Activated naive CD8-positive, alpha-beta T cell treated with anti-CD3 and anti-CD28 coated beads, Interleukin-2, amount 10 ng/mL, durations not matched to agents 7 days and 5 days (primary cell): ENCODE measurements around the gene MPPED1. TPM values are rescaled to one million over a fixed set of nuclear protein-coding genes. Genes with fewer than 3 reads are reported as not detected.

ENCODE experiments used
- ATAC-seq: fragments of 150-1000 bp; cut with Tn5 transposase; one replicate; pipeline ENCODE4 v1.10.0; 2021; ENCODE audit warnings: low read depth, moderate library complexity
- POLR2A ChIA-PET: fragments of 350-600 bp; sonication (Branson Sonifier 250); formaldehyde crosslinking; loops from one replicate; lab custom pipeline; 2021; ENCODE audit warnings: antibody characterized with exemption; lab: Charles Lee
- DNase-seq: peaks from one replicate; pipeline ENCODE4 v3.0.0; 2021
- H3K27ac Mint-ChIP-seq: one replicate; pipeline ENCODE4 v1.8.0; 2022; ENCODE audit warnings: mild to moderate bottlenecking, mixed read lengths
- H3K27me3 Mint-ChIP-seq: one replicate; pipeline ENCODE4 v1.8.0; 2022; ENCODE audit warnings: mild to moderate bottlenecking, moderate library complexity, mixed read lengths
- H3K36me3 Mint-ChIP-seq: one replicate; pipeline ENCODE4 v1.8.0; 2021; ENCODE audit warnings: mild to moderate bottlenecking, mixed read lengths
- H3K4me1 Mint-ChIP-seq: one replicate; pipeline ENCODE4 v1.8.0; 2021; ENCODE audit warnings: mixed read lengths
- H3K4me3 Mint-ChIP-seq: one replicate; pipeline ENCODE4 v1.8.0; 2022; ENCODE audit warnings: mild to moderate bottlenecking, moderate library complexity, mixed read lengths
- H3K9me3 Mint-ChIP-seq: one replicate; pipeline ENCODE4 v1.8.0; 2021; ENCODE audit warnings: mixed read lengths
- total RNA-seq, 2 experiments: library from RNA; stranded (reverse); gene quantifications; one replicate each; pipeline ENCODE4 v1.2.3, GENCODE V29; 2021

The MPPED1 gene
- total RNA-seq, 2 experiments from 2014 or later = not detected

DNA sequence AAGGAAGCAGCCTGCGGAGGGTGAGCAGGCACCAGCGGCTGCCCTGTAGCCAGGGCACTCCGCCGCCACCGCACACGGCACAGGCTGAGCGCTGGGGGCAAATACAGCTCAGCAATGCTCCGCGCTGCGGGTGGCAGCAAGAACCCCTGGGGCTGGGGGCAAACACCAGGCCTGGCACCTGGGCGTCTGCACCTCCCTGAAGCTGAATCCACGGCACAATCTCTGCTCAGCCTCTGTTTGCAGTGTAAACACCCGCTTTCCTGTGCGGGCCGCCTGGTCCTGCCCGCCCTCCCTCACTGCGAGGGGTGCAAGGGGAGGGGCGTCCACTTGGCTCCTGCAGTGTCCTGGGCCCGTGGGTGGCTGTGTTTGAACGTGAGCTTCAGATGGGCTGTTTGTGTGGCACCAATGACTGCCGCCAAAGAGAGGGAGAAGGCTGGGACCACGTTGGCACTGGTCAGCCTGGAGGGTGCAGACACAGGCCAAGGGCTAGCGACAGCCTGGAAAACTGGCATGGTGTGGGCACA lies 14.8 kb upstream of the MPPED1 start:
- Mint-ChIP-seq H3K27ac (no peak overlapping the region), H3K4me3 (no peak overlapping the region), H3K9me3 (no peaks in the 10 kb centered on the region), H3K4me1 (no peaks in the 10 kb centered on the region), H3K36me3 (no peaks in the 10 kb centered on the region), H3K27me3 (peaks cover under 1% of the 10 kb centered on the region)
- POLR2A ChIA-PET = no interaction called here
- no peak for DNase-seq
- no peak for ATAC-seq

GRCh38 chr22:43397766-43398165 lies 14.0 kb upstream of the MPPED1 start:
- H3K4me1 Mint-ChIP-seq = no peaks in the 10 kb centered on the region
- no peak overlapping the region for H3K27ac Mint-ChIP-seq
- POLR2A ChIA-PET = no interaction called here

GRCh38 chr22:43398246-43398645 lies 13.6 kb upstream of the MPPED1 start:
- no peaks in the 10 kb centered on the region for H3K36me3 Mint-ChIP-seq
- H3K27ac Mint-ChIP-seq = no peak overlapping the region
- no peak for DNase-seq
- no peaks in the 10 kb centered on the region for H3K9me3 Mint-ChIP-seq
- ATAC-seq = no peak
- H3K27me3 Mint-ChIP-seq = peaks cover 1% of the 10 kb centered on the region
- POLR2A ChIA-PET = no interaction called here
- no peaks in the 10 kb centered on the region for H3K4me1 Mint-ChIP-seq
- no peak overlapping the region for H3K4me3 Mint-ChIP-seq

More at GRCh38 chr22:43397766-43398165, 14.0 kb upstream of the MPPED1 start:
- Mint-ChIP-seq H3K36me3 (no peaks in the 10 kb centered on the region), H3K27me3 (peaks cover 1% of the 10 kb centered on the region), H3K9me3 (no peaks in the 10 kb centered on the region), H3K4me3 (no peak overlapping the region)
- no peak for DNase-seq
- ATAC-seq = no peak

GRCh38 chr22:43398910-43399309 lies 12.9 kb upstream of the MPPED1 start:
- Mint-ChIP-seq H3K36me3 (no peaks in the 10 kb centered on the region), H3K27ac (no peak overlapping the region), H3K9me3 (no peaks in the 10 kb centered on the region), H3K4me3 (no peak overlapping the region), H3K27me3 (peaks cover 1% of the 10 kb centered on the region), H3K4me1 (no peaks in the 10 kb centered on the region)
- no peak for DNase-seq
- no peak for ATAC-seq
- POLR2A ChIA-PET = no interaction called here

DNA sequence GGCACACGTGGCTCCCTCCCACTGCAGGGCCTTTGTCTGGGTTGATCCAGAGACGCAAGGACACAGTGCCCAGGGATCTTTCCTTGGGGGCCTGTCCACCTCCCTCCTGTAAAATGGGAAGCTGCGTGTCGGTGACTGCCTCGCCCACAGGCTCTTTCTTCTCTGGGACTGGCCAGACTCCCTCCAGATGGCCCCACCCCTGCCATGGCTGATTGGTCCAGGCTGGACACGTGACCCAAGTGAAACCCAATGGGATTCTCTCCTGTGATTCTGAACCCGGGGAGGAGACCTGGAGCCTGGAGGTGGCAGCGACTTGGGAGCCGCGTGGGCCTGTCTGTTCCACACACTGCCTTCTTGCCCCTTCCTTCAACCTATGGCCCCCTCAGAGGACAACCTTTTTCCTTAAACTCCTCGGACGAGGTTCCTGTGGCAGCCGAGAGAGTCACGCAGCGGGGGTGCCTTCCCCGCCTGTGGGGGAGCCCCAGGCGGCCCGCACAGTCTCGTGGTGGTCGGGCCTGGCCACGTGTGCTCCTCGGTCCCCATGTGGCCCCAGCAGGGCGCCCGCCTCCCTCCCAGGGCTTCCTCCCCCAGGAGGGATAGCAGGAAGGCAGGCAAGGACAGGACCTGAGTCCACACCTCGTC lies 12.4 kb upstream of the MPPED1 start:
- Mint-ChIP-seq H3K27ac (no peak overlapping the region), H3K9me3 (no peaks in the 10 kb centered on the region), H3K4me3 (no peak overlapping the region), H3K27me3 (peaks cover 1% of the 10 kb centered on the region), H3K4me1 (no peaks in the 10 kb centered on the region), H3K36me3 (no peaks in the 10 kb centered on the region)
- POLR2A ChIA-PET = no interaction called here
- DNase-seq (no peak), ATAC-seq (no peak)

- no peak overlapping the region for H3K4me3 Mint-ChIP-seq
- peaks cover 1% of the 10 kb centered on the region for H3K27me3 Mint-ChIP-seq
- no peak for DNase-seq
- no peaks in the 10 kb centered on the region for H3K4me1 Mint-ChIP-seq
- no peak for ATAC-seq
- no peaks in the 10 kb centered on the region for H3K36me3 Mint-ChIP-seq
- POLR2A ChIA-PET = no interaction called here
- no peak overlapping the region for H3K27ac Mint-ChIP-seq
- H3K9me3 Mint-ChIP-seq = no peaks in the 10 kb centered on the region
These were observed 11.8 kb upstream of the MPPED1 start for GRCh38 chr22:43399980-43400358.

- H3K27ac Mint-ChIP-seq = no peak overlapping the region
- no peak for ATAC-seq
These were observed 11.4 kb upstream of the MPPED1 start for GRCh38 chr22:43400449-43400848.

GRCh38 chr22:43401233-43401632 lies 10.6 kb upstream of the MPPED1 start:
- peaks cover 1% of the 10 kb centered on the region for H3K27me3 Mint-ChIP-seq
- POLR2A ChIA-PET = no interaction called here
- ATAC-seq (no peak), DNase-seq (no peak)
- H3K4me1 Mint-ChIP-seq = no peaks in the 10 kb centered on the region
- no peak overlapping the region for H3K4me3 Mint-ChIP-seq
- H3K36me3 Mint-ChIP-seq = no peaks in the 10 kb centered on the region
- H3K9me3 Mint-ChIP-seq = no peaks in the 10 kb centered on the region
- H3K27ac Mint-ChIP-seq = no peak overlapping the region

More at GRCh38 chr22:43400449-43400848, 11.4 kb upstream of the MPPED1 start:
- Mint-ChIP-seq H3K36me3 (no peaks in the 10 kb centered on the region), H3K9me3 (no peaks in the 10 kb centered on the region), H3K4me3 (no peak overlapping the region), H3K4me1 (no peaks in the 10 kb centered on the region), H3K27me3 (peaks cover 1% of the 10 kb centered on the region)
- POLR2A ChIA-PET = no interaction called here
- no peak for DNase-seq

GRCh38 chr22:43401661-43402060 lies 10.2 kb upstream of the MPPED1 start:
- ATAC-seq = no peak

DNA sequence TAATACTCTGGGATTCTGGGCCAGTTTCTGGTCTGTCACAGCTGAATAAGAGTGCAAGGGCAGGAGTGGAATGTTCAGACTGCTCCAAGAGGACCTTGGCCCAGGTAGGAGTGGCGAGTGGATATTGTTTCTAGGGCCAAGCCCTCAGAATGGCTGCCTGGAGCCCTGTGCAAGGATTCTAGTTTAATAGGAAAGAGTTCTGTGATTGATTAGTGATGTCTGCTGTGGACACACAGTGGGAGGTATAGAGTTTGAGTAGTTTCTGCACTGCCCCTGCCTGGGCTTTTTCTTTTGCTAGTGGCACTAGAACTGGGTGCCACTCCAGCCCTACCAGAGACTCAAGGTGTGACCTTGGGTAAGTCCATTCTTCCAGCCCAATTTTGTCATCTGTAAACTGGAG lies 9.7 kb upstream of the MPPED1 start:
- POLR2A ChIA-PET = no interaction called here
- Mint-ChIP-seq H3K9me3 (no peaks in the 10 kb centered on the region), H3K27me3 (peaks cover 1% of the 10 kb centered on the region), H3K36me3 (no peaks in the 10 kb centered on the region), H3K27ac (no peak overlapping the region), H3K4me3 (no peak overlapping the region), H3K4me1 (no peaks in the 10 kb centered on the region)
- no peak for DNase-seq
- ATAC-seq = no peak

More at GRCh38 chr22:43401661-43402060, 10.2 kb upstream of the MPPED1 start:
- peaks cover 1% of the 10 kb centered on the region for H3K27me3 Mint-ChIP-seq
- POLR2A ChIA-PET = no interaction called here
- H3K4me1 Mint-ChIP-seq = no peaks in the 10 kb centered on the region
- H3K4me3 Mint-ChIP-seq = no peak overlapping the region
- H3K36me3 Mint-ChIP-seq = no peaks in the 10 kb centered on the region
- DNase-seq = no peak
- no peak overlapping the region for H3K27ac Mint-ChIP-seq
- no peaks in the 10 kb centered on the region for H3K9me3 Mint-ChIP-seq

DNA sequence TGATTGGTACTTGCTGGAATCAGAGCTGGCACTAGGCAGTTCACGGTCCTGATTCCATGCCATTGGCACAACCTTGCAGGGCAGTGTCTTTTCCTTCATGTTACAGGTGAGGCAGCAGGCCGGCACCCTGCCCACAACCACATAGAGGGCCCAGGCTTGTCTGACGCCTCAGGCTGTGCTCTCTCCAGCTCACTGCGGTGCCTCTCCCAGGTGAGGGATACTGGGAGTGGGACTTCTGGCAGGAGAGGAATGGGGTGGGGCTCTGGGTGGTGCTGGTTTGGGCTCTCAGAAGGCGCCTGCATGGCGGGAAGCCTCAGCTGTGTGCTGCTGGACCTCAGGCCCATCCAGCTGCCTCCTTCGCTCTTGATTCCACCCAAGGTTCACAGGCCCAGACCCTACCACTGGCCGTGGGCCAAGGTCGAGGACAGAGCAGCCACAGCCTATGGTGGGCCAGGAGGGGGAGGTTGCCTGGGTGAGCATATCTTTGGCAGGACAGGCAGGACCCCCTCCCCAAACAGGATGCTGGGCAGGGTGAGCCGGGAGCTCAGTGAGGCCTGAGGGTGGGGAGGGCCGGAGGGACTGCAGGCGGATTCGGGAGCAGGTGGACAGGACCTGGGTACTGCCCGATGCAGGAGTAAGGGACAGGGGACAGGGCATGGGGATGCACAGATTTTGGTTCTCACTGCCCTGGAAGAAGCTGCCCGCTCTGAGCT lies 7.0 kb upstream of the MPPED1 start:
- no peak overlapping the region for H3K4me3 Mint-ChIP-seq
- no peak for DNase-seq
- POLR2A ChIA-PET = no interaction called here

DNA sequence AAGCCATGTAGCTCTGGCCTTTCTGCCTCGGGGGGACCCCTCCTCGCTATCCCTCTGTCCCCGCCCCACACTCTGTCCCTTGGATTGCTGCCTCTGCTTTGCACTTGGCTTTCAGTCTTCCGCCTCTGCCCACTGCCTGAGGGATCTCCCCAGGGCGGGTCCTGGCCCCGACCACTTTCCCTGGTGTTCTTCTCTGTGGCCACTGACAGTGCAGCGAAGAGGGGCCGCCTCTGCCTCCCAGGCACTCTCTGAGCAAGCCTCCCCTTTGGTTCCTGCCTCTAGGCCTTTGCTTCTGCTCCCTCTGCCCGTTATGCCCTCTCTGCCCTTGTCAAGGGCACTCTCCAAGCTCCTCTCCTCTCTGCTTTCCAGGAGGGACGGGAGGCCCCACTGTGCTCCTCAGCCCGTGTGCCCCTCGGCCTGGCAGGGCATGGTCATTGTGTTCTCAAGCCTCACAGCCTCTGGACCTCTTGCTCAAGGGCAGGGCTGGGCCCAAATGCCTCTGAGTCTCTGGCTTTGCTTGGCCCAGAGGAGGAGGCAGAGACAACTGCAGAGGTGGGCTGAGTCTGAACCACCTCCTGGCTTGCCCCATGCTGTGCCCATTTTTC lies 5.5 kb upstream of the MPPED1 start:
- no peak for DNase-seq
- Mint-ChIP-seq H3K36me3 (no peaks in the 10 kb centered on the region), H3K4me3 (no peak overlapping the region), H3K9me3 (no peaks in the 10 kb centered on the region), H3K4me1 (no peaks in the 10 kb centered on the region), H3K27ac (no peak overlapping the region), H3K27me3 (peaks cover 20% of the 10 kb centered on the region)
- ATAC-seq = no peak
- POLR2A ChIA-PET = no interaction called here

More for the DNA sequence above, 7.0 kb upstream of the MPPED1 start:
- no peak for ATAC-seq
- peaks cover 6% of the 10 kb centered on the region for H3K27me3 Mint-ChIP-seq
- H3K4me1 Mint-ChIP-seq = no peaks in the 10 kb centered on the region
- no peaks in the 10 kb centered on the region for H3K36me3 Mint-ChIP-seq
- no peaks in the 10 kb centered on the region for H3K9me3 Mint-ChIP-seq
- H3K27ac Mint-ChIP-seq = no peak overlapping the region

GRCh38 chr22:43407591-43407990 lies 4.2 kb upstream of the MPPED1 start:
- Mint-ChIP-seq H3K27ac (no peak overlapping the region), H3K36me3 (no peaks in the 10 kb centered on the region), H3K4me3 (no peak overlapping the region), H3K9me3 (no peaks in the 10 kb centered on the region), H3K27me3 (peaks cover 21% of the 10 kb centered on the region), H3K4me1 (no peaks in the 10 kb centered on the region)
- DNase-seq (no peak), ATAC-seq (no peak)
- POLR2A ChIA-PET = no interaction called here

DNA sequence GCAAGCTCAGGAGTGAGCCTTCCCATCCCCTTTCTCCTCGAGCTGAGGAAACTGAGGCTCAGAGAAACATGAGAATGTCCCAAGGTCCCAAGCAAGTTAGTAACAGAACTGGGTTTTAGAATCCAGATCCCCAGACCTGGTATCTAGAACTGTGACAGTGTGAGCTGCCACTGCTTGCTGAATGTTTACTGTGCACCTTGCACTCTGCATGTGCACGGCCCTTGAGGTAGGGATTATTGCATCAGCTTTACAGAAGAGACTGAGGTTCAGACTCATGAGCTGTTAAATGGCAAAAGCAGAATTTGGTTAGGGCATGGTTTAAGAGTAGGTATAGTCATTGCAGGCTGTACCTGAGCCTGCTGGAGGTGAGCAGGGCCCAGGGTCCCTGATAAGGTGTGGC lies 3.8 kb upstream of the MPPED1 start:
- DNase-seq = no peak
- no peaks in the 10 kb centered on the region for H3K36me3 Mint-ChIP-seq
- no peak for ATAC-seq
- no peaks in the 10 kb centered on the region for H3K4me1 Mint-ChIP-seq
- H3K27ac Mint-ChIP-seq = no peak overlapping the region
- peaks cover 25% of the 10 kb centered on the region for H3K27me3 Mint-ChIP-seq
- H3K4me3 Mint-ChIP-seq = no peak overlapping the region
- POLR2A ChIA-PET = no interaction called here
- H3K9me3 Mint-ChIP-seq = no peaks in the 10 kb centered on the region
